ENCODE measurements around the gene SLX4IP.
"Not testable (repeated sequence)": the region's sequence is repeated elsewhere in the genome, so short reads cannot be mapped to it uniquely, and the experiment has no call there.

SLX4IP gene

DNA sequence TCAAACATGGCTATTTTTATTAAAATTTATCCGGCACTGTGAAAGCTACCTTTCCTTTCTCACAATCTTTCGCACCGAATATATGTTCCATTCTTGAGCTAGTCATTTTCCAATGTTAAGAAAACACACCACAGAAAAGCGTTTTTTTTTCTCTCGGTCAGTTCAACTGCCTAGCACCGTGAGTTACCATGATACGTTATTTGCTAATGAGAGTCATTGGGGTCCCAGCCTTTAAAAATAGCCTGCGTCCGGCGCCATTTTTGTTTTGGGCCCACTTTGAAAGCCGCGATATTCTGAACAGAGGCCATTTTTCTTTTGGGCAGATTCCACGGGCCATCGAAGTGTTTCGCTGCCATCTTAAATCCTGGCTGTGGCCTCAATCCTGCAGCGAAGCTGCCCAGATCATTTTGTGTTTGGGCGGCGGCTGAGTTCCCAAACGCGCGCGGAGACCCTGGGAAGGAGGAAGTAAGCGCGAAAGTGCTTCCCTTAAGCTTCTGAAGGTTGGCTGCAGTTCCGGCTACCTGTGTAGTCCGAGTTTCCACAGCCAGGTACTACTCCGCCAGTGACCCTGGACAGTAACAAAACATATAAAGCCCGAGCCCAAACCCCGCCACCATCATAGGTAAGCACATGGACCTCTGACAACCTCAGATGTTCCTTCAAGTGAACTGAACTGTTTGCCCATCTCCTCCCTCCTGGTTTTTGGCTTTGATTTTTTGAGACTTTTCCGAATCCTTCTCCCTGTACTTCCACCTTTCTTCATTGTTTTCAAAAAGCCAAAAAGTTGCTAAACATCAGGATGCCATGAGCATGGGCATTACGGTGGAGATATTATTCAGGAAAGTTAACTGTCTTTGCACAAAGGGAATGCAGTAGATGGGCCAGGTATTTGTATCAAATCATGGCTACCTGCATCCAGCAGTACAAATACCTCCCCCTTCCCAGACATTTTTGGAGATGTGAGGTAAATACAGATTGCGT, at the start of gene SLX4IP:
Gene SLX4IP (plus strand): TSS at position 474 of the 981 bp plus-strand sequence. CDS start 22,900 bp downstream, outside the sequence.
- DNase-seq, result peak; percentile 99

DNA sequence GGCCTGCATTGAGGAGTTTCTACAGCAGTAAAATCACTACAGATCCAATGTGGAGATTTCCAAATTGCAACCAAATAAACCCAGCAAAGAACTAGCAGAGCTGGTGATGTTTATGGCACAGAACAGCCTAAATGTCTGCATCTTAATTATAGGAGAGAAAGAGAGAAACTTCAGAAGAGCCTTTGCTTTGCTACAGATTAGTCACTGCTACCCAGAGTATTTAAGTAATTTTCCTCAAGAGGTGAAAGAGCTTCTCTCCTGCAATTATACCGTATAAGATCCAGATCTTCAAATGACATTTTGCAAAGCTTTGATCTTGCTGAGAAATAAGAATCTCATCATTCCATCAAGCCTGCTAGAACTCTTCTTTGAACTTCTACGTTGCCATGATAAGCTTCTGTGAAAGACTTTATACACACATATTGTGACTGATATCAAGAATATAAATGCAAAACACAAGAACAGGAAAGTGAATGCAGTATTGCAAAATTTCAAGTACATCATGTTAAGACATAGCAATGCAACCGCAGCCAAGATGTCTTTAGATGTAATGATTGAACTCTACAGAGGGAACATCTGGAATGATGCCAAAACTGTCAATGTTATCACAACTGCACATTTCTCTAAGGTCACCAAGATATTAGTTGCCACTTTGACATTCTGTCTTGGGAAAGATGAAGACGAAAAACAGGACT, 49.1 kb upstream of the SLX4IP start:
- DNase-seq, result no peak

DNA sequence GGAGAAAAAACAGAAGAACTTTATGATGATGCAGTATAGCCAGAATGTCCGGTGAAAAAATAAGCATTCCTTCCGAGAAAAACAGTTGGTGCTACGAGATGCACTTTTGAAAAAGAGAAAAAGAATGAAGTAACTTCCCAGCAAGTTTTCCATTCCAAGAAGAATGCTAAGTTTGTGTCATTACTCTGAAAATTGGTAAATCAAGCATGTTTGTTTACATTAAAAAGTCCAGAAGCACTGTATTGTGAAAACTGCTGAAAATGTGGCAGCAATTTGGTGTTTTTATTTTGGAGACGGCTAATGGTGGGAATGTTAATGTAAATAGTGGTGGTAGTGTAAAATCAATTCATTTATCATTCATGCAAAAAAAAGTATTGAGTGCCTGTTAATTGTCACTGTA, 47.4 kb upstream of the SLX4IP start:
- DNase-seq, result no peak

DNA sequence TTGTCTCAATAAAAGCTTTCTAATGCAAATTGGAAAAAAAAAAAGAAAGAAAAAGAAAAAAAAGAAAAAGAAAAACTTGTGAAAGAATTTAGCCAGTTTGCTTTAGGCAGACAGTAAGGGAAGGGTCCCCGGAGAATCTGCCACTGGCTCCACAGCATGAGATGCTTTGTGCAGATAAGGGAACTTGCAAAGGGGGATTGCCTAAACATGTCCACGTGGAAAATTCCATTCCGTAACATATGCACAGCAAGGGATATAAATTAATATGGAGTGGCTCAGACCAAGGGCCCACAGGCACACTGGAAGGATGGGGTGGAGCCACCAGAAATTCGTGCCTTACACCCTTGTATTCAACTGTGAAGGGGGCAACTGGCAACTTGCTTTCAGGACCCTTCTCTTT, 46.5 kb upstream of the SLX4IP start:
- DNase-seq, result no peak

DNA sequence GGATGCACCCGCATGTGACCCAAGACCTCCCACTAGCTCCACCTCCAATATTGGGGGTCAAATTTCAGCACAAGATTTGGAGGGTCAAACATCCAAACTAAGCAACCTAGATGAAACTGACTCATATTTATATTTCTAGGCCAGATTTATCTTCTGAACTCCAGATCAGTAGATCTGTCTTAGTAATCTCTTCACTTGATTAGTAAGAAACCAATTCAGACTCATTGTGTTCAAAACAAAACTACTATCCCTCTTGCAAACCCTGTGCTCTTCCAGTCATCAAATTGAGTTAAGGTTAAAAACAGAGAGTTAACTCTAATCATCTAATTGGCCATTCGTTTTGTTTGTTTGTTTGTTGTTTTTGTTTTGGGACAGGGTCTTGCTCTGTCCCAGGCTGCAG, 44.4 kb upstream of the SLX4IP start:
- no peak for DNase-seq

DNA sequence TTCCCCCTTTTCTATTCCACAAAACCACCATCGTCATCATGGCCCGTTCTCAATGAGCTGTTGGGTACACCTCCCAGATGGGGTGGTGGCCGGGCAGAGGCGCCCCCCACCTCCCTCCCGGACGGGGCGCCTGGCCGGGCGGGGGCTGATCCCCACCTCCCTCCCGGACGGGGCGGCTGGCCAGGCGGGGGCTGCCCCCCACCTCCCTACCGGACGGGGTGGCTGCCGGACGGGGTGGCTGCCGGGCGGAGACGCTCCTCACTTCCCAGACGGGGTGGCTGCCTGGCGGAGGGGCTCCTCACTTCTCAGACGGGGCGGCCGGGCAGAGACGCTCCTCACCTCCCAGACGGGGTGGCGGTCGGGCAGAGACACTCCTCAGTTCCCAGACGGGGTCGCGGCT, 40.4 kb upstream of the SLX4IP start:
- DNase-seq, result not testable (repeated sequence)

DNA sequence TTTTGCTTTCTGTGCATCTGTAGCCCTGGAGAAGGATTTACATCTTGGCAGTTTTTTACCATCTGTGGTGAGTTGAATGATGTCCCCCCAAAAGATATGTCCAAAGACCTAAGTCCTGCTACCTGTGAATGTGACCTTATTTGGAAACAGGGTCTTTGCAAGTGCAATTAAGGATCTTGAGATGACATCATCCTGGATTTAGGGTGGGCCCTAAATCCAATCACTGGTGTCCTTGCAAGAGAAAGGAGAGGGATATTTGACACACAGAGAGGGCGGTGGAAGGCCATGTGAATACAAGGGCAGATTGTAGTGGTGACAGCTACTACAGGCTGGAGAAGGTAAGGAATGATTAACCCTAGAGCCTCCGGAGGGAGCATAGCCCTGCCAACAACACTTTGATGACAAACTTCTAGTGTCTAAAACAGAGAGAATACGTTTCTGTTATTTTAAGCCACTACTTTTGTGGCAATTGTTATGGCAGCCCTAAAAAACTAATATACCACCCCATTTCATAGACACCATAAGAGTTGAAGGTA, 36.2 kb upstream of the SLX4IP start:
- no peak for DNase-seq

DNA sequence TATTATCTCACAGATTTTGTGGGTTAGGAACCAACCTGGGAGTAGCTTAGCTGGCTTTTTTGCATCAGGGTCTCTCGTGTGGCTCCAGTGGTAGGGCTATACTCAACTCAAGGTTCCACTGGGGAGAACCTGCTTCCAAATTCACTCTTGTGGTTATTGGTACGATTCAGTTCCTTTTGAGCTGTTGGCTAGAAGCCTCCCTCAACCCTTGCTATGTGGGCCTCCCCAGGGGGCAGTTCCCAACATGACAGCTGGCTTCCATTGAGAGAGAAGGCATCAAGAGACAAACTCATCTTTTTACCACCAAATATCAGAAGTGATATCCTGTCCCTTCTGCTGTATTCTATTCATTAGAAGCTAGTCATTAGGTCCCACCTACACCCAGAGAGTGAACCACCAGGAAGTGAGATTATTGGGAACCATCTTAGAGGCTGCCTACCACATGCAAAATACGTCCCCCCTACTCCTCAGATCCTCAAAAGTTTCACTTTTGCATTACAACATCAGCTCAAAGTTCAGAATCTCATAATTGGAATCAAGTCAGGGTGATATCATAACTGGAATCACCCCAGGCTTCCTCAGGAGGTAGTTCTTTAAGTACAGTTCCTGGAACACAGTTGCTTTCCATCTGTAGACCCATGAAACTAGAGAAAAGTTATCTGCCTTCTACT, 32.0 kb upstream of the SLX4IP start:
- no peak for DNase-seq

DNA sequence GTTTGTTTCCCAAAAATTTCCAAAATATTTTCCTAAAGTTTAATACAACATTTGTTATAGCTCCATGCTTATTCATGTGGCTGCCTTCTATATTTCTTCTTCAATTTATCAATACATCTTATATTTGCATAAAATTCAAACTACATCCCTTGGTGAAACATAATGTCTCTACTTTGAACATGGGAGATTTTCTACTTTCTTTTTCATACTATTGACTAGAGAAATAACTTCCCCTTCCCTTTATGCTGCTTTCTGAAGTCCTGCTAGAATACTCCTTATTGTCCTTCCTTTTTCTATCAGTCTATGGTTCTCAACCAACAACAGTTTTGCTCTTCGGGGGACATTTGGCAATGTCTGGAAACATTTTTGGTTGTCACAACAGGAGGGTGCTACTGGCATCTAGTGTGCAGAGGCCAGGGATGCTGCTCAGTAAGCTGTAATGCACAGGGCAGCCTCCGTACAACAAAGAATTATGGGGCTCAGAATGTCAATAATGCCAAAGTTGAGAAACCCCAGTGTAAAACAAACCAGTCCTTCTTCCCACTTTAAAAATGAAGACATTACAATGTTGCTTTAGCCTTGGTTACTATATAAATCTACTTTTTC, 31.0 kb upstream of the SLX4IP start:
- no peak for DNase-seq

DNA sequence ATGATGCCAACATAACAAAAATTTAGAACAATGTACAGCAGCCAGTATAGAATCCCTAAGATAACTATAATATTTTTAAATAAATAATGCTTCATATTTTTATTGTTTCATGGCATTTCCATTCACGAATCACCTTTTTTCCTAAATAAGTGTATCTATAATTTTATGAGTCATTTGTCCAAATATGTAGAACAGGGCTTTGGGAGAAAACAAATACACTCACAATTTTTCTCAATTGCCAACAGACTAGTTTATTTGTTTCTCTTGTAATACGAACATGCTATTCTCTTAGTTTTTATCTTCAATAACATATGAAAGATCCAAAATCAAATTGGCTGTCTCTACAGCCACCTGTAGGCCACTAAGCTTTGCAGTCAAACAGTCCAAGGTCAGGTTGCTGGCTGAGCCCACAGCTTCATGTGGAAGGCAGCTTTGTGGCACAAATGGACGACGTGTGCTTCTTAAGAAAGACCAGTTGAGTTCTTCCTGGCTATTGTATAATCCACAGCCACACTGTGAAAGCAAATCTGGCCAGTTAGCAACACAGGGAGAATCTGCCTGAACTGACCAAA, 30.1 kb upstream of the SLX4IP start:
- no peak for DNase-seq

DNA sequence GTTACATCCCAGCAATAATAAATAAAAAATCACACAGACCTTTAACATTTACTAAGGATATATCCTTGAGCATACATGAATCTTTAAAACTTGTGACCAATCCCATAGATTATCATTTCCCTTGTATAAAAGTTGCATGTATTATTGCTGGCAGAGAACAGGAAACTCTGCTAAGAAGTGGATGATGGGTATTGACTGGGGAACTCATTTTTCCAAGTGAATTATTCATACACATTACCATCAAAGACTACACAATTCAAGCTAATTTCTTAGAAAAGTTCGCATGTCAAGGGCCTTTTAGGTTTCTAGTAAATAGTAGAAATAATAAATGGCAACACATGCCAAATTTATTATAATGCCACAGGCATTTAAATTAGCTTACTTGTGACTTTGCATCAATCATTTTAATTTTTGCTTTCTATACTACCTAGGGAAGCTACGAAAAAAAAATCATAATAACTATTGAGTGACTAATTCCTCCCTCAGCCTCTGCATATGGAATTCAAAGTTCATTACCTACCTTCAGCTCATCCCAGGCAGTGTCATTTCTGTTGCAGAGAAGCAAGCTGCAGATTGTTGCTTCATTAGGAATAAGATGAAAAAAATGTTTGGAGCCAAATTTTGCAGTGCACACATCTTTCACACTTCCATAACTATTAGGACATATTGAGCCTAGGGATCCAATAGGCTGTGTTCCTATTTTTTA, 26.8 kb upstream of the SLX4IP start:
- DNase-seq, result no peak

DNA sequence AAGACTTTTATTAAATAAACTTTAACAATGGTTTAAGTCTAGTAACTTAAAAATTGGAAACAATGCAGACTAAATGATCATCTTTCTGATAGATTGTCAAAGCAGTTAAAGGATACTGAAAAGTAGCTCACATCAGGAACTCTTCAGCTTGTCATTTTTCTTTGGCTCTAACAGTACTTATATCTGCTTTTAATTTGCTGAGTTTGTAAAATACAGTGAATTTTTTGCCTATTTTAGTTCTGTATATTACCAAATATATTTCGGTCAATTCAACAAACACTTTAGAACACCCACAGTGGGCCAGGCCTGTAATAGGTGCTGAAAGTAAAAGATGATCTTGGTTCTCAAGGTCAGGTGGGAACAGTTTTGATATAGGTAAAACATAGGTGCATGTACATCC, 23.4 kb upstream of the SLX4IP start:
- DNase-seq, result no peak

DNA sequence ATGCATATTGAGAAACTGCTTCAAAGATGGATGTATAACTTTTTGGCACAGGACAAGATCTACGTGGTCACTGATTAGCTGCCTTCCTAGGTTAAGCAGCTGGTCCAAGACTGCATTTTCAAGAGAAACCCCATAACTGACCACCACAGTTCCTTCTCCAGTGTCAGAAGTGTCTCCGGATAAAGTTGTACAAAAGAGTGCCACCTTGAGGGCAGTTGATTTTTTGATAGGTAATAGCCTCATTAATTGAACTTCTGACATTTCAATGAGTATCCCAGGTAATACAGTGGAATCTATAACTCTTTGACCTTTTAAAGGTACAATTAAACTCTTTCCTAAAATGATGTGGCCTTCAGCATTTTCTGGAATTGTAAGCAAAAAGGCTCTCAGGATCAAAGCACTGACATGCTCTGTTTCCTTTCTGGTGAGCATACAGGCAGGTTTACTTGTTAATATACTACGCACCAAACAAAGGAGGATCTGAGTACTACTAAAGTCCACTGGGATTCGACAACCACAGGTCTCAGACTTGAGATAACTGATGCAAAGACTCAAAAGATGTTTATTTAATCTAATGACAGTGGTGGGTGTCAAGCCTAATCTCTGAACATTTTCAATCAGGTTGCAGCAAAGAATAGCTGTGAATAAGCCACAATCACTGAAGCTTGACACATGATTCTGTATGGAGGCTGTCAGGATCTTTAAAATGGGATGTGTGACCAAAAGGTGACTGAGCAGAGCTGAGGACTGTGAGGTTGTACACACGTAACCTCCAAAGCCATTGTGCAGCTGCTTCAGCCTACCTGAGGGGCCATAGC, 22.3 kb upstream of the SLX4IP start:
- no peak for DNase-seq

DNA sequence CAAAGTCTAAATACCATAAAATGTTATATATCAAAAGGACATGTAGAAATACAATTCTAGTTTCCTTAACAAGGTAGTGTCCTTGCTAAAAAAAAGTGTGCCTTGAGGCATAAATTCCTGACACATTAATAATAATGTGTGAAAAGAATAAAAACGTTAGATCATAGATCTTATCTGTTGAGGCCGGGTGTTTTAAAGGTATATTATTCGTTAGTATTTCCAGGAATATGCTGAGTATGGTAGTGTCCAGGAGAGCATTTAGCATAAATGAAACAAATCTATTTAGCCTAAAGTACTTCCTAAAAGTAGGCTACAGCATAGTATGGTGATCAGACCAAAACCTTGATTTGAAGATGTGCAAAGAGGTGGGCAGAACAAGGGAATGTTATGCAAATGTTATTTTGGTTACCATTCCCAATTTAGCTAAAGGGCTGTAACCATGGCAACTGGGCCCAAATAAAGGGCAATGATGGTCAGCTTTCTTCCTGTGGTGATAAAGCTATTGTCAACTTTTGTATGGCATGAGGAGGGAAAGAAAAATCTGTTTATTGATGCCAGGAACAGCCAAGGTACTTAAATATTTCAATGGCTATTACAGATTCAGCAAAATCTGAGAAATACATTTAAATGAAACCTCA, 20.0 kb upstream of the SLX4IP start:
- peak; percentile 54 for DNase-seq

DNA sequence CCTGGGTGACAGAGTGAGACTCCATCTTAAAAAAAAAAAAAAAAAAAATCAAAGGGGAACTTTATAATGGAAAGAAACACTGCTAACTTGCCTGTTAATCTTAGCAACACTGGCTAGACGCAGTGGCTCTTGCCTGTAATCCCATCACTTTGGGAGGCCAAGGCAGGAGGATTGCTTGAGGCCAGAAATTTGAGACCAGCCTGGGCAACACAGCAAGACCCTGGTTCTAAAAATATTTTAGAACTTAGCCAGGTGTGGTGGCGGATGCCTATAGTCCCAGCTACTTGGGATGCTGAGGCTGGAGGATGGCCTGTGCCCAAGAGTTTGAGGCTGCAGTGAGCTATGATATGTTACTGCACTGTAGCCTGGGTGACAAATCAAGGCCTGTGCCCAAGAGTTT, 17.9 kb upstream of the SLX4IP start:
- DNase-seq, result not testable (repeated sequence)

DNA sequence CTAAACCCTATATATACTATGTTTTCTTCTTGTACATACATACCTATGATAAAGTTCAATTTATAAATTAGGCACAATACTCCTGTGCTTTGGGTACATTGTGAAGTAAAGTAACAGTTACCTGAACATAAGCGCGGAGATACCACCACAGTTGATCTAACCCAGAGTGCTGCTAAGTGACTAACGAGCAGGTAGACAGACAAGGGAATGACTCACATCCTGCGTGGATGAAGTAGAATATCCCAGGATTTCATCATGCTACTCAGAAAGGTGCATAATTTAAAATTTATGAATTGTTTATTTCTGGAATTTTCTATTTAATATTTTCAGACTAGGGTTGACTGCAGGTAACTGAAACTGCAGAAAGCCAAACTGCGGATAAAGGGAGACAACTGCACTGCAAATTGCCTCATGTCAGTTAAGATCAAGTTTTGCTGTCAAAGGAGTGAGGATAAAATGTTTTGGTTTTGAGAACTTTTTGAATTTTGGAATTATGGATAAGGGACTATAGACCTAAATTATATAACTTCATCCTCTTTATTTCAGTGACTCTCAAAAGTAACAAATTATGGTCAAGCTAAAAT, 15.5 kb upstream of the SLX4IP start:
- no peak for DNase-seq

DNA sequence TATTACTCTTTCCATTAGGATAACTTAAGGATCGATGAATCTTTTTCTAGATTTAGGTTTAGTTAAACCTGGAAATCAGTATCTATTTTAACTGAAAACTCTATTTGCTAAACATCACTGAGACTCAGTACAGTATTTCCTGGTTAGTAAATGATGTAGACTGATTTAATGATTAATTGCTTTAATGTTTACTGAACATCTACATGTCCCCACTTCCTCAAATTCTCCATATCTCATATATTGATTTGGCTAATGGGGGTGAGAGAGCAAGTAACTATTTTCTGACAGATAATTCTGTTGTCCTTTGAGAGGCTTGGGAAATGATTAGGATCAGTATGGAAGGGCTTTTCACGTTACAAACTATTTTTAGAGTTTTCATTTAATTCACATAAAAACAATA, 11.4 kb upstream of the SLX4IP start:
- DNase-seq, result no peak

DNA sequence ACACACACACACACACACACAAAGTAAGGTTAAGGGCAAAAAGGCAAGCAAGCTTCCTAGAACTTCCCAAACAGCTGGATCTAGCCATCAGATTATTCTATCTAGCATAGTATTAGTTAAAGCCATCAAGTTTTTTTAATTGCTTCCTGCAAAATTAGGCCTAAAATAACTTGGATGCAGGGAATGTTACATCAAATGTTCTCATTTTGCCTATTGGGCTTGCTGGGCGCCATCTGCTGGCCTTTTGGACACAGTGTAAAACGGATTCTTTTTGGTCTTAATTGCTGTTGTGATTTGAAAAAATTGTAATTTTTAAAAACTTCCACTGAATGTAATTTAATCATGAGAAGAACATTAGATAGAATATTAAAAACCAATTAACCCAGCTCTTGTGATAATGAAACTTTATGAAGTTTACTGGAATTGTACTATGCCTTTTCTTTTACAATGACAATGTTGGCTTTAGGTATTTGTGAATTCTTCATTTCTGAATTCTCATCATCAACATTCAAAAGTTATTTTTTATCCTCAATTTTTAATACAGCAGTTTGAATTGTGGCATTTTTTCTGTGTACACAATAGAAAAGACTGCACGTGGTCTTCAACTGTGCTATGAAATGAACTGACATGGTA, 7.9 kb upstream of the SLX4IP start:
- peak; percentile 54 for DNase-seq

DNA sequence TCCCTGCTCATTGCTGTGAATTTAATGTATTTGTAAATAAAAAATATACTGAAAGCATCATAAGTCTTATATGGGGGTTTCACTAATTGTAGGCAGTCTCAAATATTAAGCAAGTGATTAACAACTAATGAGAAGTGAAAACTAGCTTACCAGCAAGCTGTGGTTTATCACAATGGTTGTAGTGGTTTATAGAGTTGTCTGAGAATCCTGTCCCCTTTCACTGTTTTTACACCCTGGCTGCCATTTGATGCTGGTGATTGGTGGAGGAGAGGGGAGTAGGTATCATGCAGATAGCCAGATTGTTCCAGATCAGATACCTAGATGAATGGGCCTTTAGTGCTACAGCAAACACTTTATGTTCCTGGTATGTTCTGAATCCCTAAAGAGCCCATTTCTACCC, 7.1 kb upstream of the SLX4IP start:
- DNase-seq, result no peak
